Activated naive CD4-positive, alpha-beta T cell treated with anti-CD3 and anti-CD28 coated beads, Interleukin-2, amount 10 ng/mL, durations not matched to agents 7 days and 5 days (primary cell): ENCODE measurements around the gene TREH.

Experiments
- CTCF ChIA-PET: fragments of 350-600 bp; sonication (Branson Sonifier 250); formaldehyde crosslinking; loops from one replicate; lab custom pipeline; 2021; ENCODE audit warnings: antibody characterized with exemption; lab: Charles Lee
- DNase-seq: peaks from one replicate; pipeline ENCODE4 v3.0.0-alpha.2; 2020
- H3K27ac Mint-ChIP-seq: one replicate; pipeline ENCODE4 v1.8.0; 2021; ENCODE audit warnings: mild to moderate bottlenecking, moderate library complexity, mixed read lengths
- H3K27me3 Mint-ChIP-seq: one replicate; pipeline ENCODE4 v1.8.0; 2021; ENCODE audit warnings: mild to moderate bottlenecking, mixed read lengths
- H3K36me3 Mint-ChIP-seq: one replicate; pipeline ENCODE4 v1.8.0; 2021; ENCODE audit warnings: mixed read lengths
- H3K4me1 Mint-ChIP-seq: one replicate; pipeline ENCODE4 v1.8.0; 2021; ENCODE audit warnings: mixed read lengths
- H3K4me3 Mint-ChIP-seq: one replicate; pipeline ENCODE4 v1.8.0; 2021; ENCODE audit warnings: mild to moderate bottlenecking, moderate library complexity, mixed read lengths
- H3K9me3 Mint-ChIP-seq: one replicate; pipeline ENCODE4 v1.8.0; 2021; ENCODE audit warnings: mixed read lengths

The TREH gene

GRCh38 chr11:118631142-118631909 lies 48.1 kb downstream of the TREH start:
- H3K4me3 Mint-ChIP-seq = no peak overlapping the region
- no peaks in the 10 kb centered on the region for H3K36me3 Mint-ChIP-seq
- no peaks in the 10 kb centered on the region for H3K9me3 Mint-ChIP-seq
- CTCF ChIA-PET = interaction anchor here (0.8 to 1.9 kb wide), 4 partner anchors 10 to 28 kb away, joined by 3 to 5 read pairs (median 3); no protein-coding TSS in a partner anchor
- no peak overlapping the region for H3K27ac Mint-ChIP-seq
- H3K4me1 Mint-ChIP-seq = no peaks in the 10 kb centered on the region
- H3K27me3 Mint-ChIP-seq = peaks cover 55% of the 10 kb centered on the region
- DNase-seq = no peak

DNA sequence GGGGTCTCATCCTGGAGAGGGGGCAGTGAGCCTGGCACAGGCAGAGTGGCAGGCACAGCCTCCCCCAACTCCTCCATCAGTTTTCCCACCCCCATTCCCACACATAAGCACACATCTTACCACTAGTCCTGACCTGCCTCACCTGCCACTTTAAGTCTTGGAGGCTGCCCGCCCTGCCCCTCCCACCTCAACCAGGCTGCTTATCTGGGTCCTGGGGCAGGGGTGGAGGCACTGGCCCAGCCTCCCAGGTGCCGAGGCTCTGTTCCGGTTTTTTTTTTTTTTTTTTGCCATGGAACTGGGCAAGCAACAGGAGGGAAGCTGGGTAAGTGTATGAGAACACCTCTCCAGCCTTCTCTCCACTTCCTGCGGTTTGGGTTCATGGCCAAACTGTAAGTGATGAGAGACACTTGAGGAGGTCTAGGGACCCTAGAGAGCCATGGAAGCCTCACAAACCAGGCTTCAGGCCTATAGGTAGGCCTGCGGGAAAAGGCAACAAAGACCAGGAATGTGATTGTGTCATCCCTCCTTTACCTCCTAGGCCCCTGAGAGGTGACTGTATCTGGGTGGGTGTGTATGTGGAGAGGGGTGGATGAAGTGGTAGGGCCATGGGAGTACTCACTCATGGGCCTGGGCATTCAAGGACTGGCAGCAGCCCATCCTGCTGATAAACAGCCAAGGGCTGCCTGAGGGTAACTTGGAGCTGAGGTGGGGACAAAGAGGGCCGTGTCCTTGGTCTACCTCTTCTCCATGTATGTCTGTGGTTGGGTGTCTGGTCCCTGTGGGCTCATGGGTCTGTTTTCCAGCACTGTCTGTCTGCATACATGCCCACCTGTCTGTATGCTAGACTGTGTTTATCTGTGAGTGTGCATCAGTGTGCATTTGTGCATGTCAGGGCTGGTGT lies 49.4 kb downstream of the TREH start:
- Mint-ChIP-seq H3K4me3 (no peak overlapping the region), H3K36me3 (no peaks in the 10 kb centered on the region), H3K4me1 (no peaks in the 10 kb centered on the region), H3K9me3 (no peaks in the 10 kb centered on the region), H3K27ac (no peak overlapping the region), H3K27me3 (peaks cover 46% of the 10 kb centered on the region)
- CTCF ChIA-PET = no interaction called here
- no peak for DNase-seq

GRCh38 chr11:118628861-118629549 lies 50.4 kb downstream of the TREH start:
- no peak for DNase-seq
- no peaks in the 10 kb centered on the region for H3K36me3 Mint-ChIP-seq
- CTCF ChIA-PET = no interaction called here
- H3K27ac Mint-ChIP-seq = no peak overlapping the region
- H3K4me3 Mint-ChIP-seq = no peak overlapping the region
- no peaks in the 10 kb centered on the region for H3K4me1 Mint-ChIP-seq
- H3K9me3 Mint-ChIP-seq = no peaks in the 10 kb centered on the region
- H3K27me3 Mint-ChIP-seq = peaks cover 39% of the 10 kb centered on the region

DNA sequence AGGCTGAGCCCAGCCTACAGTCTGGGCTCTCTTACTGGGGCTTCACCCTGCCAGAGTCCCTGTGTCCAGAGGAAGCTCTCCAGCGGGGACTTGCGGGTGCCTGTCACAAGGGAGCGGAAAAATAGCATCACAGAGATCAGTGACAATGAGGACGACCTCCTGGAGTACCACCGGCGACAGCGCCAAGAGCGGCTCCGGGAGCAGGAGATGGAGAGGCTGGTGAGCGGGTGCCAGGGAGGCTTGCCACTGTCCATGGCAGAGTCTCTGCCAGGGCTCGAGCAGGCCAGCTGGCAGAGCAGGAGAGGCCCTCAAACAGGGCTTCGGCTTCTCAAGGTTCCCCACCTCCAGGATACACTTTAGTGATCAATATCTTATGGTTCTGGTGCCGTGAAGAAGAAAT lies 51.0 kb downstream of the TREH start:
- H3K4me1 Mint-ChIP-seq = no peaks in the 10 kb centered on the region

GRCh38 chr11:118628031-118628430 lies 51.4 kb downstream of the TREH start:
- peaks cover 39% of the 10 kb centered on the region for H3K27me3 Mint-ChIP-seq
- H3K4me3 Mint-ChIP-seq = no peak overlapping the region
- no peak overlapping the region for H3K27ac Mint-ChIP-seq
- no peaks in the 10 kb centered on the region for H3K36me3 Mint-ChIP-seq
- no peak for DNase-seq
- CTCF ChIA-PET = interaction anchor here (1.5 kb wide), 1 partner anchor 9 kb away, joined by 8 read pairs; no protein-coding TSS in a partner anchor
- H3K9me3 Mint-ChIP-seq = no peaks in the 10 kb centered on the region
- no peaks in the 10 kb centered on the region for H3K4me1 Mint-ChIP-seq

More for the DNA sequence above, 51.0 kb downstream of the TREH start:
- peaks cover 39% of the 10 kb centered on the region for H3K27me3 Mint-ChIP-seq
- no peaks in the 10 kb centered on the region for H3K36me3 Mint-ChIP-seq
- H3K9me3 Mint-ChIP-seq = no peaks in the 10 kb centered on the region
- DNase-seq = no peak
- H3K27ac Mint-ChIP-seq = no peak overlapping the region
- H3K4me3 Mint-ChIP-seq = no peak overlapping the region
- CTCF ChIA-PET = no interaction called here

DNA sequence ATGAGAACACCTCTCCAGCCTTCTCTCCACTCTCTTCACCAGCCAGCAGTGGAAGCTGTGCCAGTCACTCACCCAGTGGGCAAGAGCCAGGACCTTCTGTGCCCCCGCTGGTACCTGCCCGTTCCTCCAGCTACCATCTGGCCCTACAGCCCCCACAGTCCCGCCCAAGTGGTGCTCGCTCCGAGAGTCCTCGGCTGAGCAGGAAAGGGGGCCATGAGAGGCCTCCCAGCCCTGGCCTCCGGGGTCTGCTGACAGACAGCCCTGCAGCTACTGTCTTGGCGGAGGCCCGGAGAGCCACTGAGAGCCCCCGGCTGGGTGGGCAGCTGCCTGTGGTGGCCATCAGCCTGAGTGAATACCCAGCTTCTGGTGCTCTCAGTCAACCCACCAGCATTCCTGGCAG lies 51.9 kb downstream of the TREH start:
- no peak overlapping the region for H3K4me3 Mint-ChIP-seq
- H3K36me3 Mint-ChIP-seq = no peaks in the 10 kb centered on the region
- no peaks in the 10 kb centered on the region for H3K4me1 Mint-ChIP-seq
- no peaks in the 10 kb centered on the region for H3K9me3 Mint-ChIP-seq
- no peak overlapping the region for H3K27ac Mint-ChIP-seq
- CTCF ChIA-PET = interaction anchor here (1.5 kb wide), 1 partner anchor 10 kb away, joined by 8 read pairs; no protein-coding TSS in a partner anchor
- DNase-seq = no peak
- peaks cover 41% of the 10 kb centered on the region for H3K27me3 Mint-ChIP-seq

- H3K27me3 Mint-ChIP-seq = peaks cover 43% of the 10 kb centered on the region
- peak; percentile 32 for DNase-seq
- H3K27ac Mint-ChIP-seq = no peak overlapping the region
- H3K4me1 Mint-ChIP-seq = peaks cover 5% of the 10 kb centered on the region
- no peaks in the 10 kb centered on the region for H3K9me3 Mint-ChIP-seq
- H3K4me3 Mint-ChIP-seq = no peak overlapping the region
- H3K36me3 Mint-ChIP-seq = no peaks in the 10 kb centered on the region
- CTCF ChIA-PET = no interaction called here
These were observed 53.5 kb downstream of the TREH start for GRCh38 chr11:118625976-118626375.

- H3K4me1 Mint-ChIP-seq = peaks cover 10% of the 10 kb centered on the region
- no peak for DNase-seq
- H3K9me3 Mint-ChIP-seq = no peaks in the 10 kb centered on the region
- H3K4me3 Mint-ChIP-seq = no peak overlapping the region
- peaks cover 51% of the 10 kb centered on the region for H3K27me3 Mint-ChIP-seq
- H3K36me3 Mint-ChIP-seq = no peaks in the 10 kb centered on the region
- CTCF ChIA-PET = no interaction called here
- H3K27ac Mint-ChIP-seq = no peak overlapping the region
These were observed 54.3 kb downstream of the TREH start for GRCh38 chr11:118625036-118625690.

DNA sequence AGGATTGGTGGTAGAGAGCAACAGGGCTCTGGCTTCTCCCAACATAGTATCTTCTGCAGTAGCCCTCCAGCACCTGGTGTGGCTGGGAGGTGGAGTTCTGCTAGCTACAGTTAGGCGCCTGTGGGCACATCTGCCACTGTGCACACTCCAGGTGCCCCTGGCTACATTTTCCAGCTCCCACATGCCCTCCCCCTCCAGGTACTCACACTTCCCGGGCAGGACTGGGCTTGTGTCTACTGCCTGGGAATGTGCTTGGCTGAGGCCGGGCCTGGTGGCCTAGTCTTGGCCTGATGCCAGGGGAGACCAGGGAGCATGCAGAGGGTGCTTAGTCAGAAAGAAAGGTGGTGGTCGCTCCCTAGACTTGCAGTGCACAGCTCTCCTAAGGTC lies 56.2 kb downstream of the TREH start:
- Mint-ChIP-seq H3K9me3 (no peaks in the 10 kb centered on the region), H3K27me3 (peaks cover 56% of the 10 kb centered on the region), H3K4me3 (no peak overlapping the region), H3K4me1 (peaks cover 13% of the 10 kb centered on the region), H3K36me3 (no peaks in the 10 kb centered on the region), H3K27ac (no peak overlapping the region)
- CTCF ChIA-PET = interaction anchor here (0.6 to 1.0 kb wide), 3 partner anchors 12 to 528 kb away, joined by 3 read pairs; no protein-coding TSS in a partner anchor
- DNase-seq = no peak

- Mint-ChIP-seq H3K27ac (no peak overlapping the region), H3K9me3 (no peaks in the 10 kb centered on the region), H3K4me3 (no peak overlapping the region), H3K4me1 (peaks cover 13% of the 10 kb centered on the region), H3K27me3 (peaks cover 58% of the 10 kb centered on the region), H3K36me3 (no peaks in the 10 kb centered on the region)
- no peak for DNase-seq
- CTCF ChIA-PET = interaction anchor here (0.6 to 1.6 kb wide), 3 partner anchors 10 to 529 kb away, joined by 3 to 4 read pairs (median 3); no protein-coding TSS in a partner anchor
These were observed 56.8 kb downstream of the TREH start for GRCh38 chr11:118622376-118623268.

DNA sequence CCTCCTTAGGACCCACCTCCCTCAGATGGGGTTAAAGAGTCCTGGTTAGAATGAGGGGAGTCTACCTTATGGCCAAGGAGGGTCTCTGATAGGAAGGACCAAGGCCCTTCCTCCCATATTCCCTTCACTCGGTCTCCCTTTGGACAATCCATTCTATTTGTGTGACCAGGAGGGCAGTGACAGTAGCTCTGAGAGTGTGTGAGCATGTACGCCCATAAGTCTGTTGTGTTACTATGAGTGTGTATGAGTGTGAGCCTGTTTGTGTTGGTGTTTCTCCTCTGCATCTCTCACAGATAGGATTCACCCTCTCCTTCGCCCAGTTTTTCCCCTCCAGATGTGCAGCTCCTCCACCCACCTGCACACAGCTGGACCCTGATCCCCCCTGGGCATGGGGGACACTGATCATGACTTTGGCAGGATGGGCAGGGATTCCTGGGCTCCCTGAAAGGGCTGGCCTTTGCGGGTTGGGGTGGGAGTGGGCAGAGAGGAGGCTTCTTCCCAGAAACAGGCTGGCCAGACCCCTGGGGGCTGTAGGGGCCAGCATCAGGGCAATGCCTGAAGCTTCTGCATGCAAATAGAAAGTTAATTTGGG lies 57.6 kb downstream of the TREH start:
- Mint-ChIP-seq H3K4me1 (peaks cover 13% of the 10 kb centered on the region), H3K27me3 (peaks cover 58% of the 10 kb centered on the region), H3K36me3 (no peaks in the 10 kb centered on the region), H3K27ac (no peak overlapping the region), H3K9me3 (no peaks in the 10 kb centered on the region), H3K4me3 (no peak overlapping the region)
- no peak for DNase-seq
- CTCF ChIA-PET = interaction anchor here (0.7 to 1.6 kb wide), 2 partner anchors 9 to 15 kb away, joined by 3 to 4 read pairs; no protein-coding TSS in a partner anchor

DNA sequence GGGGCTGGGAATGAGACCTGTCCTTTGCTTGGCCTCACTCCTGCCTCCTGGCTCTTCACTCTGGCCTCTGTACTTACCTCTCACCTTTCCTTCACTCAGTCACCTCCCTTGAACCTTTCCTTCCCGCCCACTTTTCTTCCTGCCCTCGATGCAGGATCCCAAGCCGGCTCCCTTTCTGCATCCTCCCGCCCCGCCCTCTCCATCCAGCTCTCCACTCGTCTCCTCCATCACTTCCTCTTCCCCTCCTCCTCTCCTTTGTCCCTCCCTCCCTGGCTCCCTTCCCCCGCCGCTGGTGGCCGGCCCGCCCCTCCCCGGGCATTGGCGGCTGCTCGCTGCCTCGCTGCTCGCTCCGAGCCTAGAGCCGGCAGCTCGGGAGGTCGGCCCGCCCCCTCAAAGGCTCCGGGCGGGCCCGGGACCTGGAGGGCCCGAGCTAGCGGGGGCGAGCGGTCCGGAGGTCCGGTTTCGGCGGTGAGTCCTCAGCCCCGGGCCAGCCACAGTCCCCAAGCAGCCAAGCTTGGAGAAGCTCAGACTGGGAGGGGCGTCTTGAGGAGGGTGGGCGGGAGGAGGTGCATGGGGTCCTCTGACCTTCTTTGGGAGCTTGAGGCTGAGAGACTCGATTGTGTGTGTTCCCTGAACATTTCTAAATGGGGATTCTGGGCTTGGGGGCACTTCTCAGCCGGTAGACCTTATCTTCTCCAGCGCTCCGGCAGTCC lies 58.2 kb downstream of the TREH start:
- CTCF ChIA-PET = interaction anchor here (0.7 to 1.6 kb wide), 4 partner anchors 8 to 15 kb away, joined by 3 to 4 read pairs (median 3); no protein-coding TSS in a partner anchor
- H3K4me3 Mint-ChIP-seq = peak overlapping the region; percentile 35
- no peaks in the 10 kb centered on the region for H3K36me3 Mint-ChIP-seq
- H3K9me3 Mint-ChIP-seq = no peaks in the 10 kb centered on the region
- peaks cover 58% of the 10 kb centered on the region for H3K27me3 Mint-ChIP-seq
- H3K27ac Mint-ChIP-seq = no peak overlapping the region
- DNase-seq = peak; percentile 53
- H3K4me1 Mint-ChIP-seq = peaks cover 13% of the 10 kb centered on the region
